ENCODE measurements around the gene GPC6.

The GPC6 gene

DNA sequence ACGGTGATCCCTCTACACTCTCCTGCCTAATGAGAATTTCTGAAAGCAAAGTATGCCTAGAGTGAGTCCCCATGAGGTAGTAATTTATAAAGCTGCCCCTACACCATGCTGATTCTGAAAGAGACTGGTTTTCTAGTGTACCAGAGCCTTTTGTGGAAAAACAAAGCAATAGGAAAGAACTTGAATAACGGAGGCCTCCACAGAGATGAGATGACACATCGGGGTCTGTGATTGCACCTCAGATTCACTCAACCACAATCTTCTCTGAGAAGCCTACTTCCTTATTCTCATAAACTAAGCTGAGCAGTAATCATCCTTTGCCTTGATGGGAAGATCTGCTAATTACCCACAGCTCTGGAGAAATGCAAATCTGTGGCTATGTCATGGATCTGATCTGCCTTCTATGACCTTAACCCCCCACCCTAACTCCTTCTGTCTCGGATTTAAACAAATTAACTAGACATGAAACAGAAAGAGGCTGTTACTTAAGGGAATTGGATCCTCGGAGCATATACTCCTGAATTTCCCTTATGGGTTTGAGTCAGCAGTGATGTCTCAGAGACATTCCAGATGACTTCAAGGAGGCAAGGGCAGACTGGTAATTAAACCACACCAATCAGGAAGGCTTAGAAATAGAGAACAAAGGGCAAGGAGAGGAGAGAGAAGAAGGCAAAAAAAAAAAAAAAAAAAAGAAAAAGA lies 1124.8 kb downstream of the GPC6 start:
- no peak for DNase-seq (ENCODE audit: low read depth)

DNA sequence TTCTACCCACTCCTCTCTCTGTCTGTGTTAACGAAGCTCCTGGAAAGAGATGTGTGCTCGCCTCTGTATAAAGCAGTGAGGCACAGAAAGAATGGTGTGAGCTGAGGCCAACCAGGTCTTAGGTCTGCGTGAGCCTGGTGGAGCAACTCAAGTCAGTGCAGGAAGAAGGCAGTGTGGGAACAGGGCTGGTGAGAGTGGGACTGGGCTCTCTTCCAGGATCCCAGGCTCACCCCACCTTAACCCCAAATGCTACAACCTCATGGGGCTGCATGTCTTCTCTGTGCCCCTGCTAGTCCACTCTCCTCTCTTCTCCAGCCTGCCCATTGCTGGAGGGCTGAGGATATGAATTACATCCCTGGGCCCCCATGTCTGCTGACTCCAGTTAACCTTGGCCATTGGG lies 1125.5 kb downstream of the GPC6 start:
- no peak for DNase-seq (ENCODE audit: low read depth)

DNA sequence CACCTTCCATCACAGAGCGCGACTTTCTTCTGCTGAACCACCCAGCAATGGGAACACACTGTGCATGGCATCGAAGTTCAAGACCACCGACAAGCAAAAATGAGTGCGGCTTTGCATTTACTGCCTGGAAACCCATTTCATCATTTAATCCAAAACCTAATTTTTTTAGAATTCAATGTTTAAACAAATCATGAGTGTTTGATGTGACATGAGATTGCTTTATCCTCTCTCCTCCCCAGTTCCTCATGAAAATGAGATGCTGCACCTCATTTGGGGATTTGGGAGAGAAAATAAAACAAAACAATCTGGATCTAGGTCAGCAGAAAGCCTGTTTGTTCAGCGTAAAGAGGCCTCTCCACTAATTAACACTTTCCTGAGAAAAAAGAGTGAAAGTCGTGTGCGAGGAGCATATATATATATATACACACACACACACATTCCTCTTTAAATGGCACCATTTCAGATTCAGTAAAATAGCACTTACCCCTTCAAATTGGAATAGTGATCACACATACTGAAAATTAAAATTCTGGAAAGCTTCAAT lies 1126.6 kb downstream of the GPC6 start:
- no peak for DNase-seq (ENCODE audit: low read depth)

DNA sequence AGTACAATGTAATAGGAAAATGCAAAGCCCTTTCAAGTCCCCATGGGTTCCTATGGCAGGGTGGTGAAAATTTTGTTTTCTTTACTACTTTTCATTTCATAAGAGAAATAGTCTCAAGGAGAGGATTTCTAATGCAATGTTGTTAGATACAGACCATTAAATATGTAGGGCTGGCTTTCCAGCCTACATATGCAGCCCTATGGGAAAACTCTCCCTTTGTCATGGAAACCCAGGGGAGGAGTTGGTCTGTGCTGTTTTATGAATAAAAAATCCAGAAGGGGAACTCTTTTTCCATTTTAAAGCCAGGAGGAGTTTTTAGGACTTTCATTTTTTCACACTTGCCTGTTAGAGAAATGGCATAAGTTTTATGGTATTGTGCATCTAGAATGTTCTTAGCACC lies 1133.3 kb downstream of the GPC6 start:
- no peak for DNase-seq (ENCODE audit: low read depth)

DNA sequence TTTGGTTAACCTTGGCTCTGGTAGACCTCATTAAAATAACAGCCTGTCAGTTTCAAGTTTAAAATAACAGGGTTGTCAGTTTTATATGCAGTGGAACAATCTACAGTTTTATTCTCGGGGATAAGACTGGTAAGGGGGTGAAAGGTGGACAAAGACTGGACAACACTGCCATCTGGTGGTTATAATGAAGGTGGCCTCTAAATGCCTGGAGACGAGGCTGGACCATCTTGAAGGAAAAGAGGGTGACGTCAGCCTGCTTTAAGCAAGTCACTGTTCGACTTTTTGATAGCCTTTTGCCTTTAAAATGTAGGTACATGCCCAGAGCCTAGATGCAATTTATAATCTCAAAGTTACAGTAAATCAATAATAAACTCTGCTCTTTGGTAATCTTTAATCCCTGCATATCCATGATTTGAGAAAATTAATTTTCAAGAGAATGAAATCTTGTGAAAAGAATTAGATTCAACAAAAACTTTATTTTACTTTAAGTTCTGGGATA lies 1135.9 kb downstream of the GPC6 start:
- DNase-seq (ENCODE audit: low read depth), result peak; percentile 35

DNA sequence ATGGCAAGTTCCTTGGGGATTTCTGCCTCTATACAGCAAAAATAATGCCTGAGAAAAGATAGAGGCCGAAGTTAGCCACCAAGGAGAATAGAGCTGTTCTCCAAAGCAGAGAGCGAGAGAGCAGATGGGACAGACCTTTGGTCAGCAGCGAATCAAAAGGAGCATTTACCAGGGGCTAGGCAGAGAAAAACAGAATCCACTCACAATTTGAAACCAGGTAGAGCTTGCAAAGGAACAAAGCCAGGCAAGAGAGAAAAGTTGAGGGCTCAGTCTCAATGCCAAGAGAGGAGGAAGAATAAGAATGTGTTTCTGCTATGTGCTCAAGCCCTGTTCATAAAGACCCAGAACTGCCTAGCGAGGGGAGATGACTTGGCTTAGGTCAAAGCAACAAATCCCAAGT lies 1140.1 kb downstream of the GPC6 start:
- DNase-seq (ENCODE audit: low read depth), result no peak

DNA sequence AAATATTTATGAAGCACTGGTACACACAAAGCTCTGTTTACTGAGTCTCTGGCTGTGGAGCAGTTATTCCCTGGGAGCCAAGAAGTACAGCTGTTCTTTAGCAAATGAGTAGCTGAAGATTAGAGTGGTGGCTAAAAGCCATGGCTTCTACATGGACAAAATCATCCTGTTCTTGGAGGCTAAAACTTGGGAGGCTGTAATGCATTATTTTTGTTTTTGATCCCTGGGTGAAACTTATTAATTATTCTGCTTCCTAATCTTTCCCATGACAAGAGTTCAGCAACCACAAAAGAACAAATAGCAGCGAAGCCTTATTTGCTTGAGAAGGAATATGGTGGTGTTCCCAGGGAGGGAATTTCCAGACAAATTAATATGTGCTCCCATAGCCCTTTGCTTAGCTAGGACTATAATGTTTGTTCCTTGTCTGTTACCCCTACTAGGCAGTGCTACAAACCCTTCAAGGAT lies 1143.4 kb downstream of the GPC6 start:
- DNase-seq (ENCODE audit: low read depth), result no peak

DNA sequence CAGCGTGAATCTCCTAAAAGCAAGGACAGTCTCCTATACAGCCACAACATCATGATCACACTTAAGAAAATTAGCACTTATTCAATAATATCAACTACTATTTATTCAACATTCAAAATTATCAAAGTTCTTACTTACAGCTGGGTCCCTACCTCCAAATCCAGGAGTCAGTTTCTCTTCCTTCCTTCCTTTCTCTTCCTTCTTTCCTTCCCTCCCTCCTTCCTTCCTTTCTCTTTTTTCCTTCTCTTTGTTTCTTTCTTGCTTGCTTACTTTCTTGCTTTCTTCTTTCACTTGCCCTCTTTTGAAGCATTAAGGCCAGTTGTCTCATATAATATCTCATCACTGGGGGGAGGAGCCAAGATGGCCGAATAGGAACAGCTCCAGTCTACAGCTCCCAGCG lies 1145.2 kb downstream of the GPC6 start:
- no peak for DNase-seq (ENCODE audit: low read depth)

DNA sequence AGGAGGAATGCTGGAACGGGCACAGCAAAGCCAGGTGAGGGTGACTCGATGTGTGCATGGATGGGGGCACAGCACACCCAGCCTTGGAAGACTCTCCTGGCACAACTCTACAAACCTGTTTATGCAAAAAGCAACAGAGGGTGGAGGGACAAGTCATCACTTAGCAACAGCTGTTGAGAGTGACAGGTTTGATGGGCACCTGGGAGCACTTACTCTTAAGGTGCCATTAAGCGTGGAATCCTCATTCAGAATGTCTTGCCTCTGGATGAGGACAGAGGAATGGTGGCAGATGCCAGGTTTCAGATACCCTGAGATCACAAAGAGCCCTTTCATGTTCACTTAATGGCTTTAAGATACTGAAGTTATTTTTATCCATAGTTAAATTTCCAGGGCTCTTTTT lies 1155.9 kb downstream of the GPC6 start:
- DNase-seq (ENCODE audit: low read depth), result no peak

DNA sequence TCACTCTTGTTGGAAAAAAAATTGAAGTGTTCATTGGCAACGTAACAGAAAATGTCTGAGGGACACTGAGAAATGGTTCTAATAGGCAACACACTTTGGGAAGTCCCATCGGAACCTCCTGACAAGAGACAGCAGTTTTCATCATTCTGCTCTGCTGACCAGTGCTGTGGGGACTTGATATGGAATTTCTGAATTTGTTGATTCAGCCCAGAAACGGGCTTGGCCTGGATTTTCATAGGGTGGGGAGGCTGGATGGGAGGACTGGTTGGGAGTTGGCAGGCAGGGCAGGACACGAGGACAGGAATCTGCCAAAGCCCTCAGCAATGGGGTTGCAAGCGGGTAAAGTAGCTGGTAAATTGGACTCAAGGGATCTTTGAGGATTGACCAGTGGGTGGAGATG lies 1156.4 kb downstream of the GPC6 start:
- no peak for DNase-seq (ENCODE audit: low read depth)

DNA sequence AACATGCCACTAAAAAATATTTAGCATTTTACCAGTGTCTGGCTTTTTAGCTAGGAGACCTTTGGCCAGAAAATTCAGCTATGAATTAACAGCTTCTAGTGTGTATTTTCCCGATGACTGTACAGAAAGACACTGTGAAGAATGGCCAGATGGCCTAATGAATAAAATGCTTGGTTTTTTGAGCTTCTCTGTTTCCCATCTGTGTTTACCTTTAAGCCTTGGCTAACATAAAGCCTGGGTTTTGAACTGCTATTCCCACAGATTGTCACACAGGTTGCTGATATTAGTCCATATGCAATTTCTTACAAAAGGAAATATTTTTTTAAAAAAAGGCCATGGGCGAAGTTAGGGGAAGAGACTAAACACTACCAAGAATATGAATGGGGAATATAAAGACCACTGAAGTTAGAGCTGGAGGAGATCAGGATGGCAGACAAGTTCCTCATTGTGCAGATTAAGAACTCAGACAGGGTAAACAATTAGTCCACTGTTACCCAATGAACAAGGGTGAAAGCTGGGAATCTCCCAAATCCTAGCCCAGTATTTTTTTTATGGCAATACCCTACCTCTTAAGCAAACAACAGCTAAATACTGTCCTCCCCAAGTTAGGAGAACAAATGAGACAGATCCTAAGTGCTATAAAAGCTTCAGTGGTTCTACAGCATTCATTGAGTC lies 1157.8 kb downstream of the GPC6 start:
- DNase-seq (ENCODE audit: low read depth), result no peak

DNA sequence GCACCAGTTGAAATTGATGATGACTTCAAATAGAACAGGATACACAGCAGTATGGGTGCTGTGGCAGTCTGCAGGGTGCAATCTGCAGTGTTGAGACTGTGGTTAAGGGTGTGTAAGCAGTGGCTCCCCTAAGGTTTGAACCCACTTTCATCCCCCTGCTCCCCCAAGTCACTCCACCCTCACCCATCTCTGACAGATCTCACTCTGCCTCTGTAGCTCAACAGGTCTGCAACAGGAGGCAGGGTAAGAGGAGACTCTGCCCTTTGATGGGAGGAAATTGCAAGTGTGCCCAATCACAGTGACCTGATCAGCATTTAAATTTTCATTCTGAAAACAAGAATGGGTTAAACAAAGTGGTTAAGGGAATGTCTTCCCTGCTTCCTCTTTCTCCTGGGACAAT lies 1160.4 kb downstream of the GPC6 start:
- DNase-seq (ENCODE audit: low read depth), result no peak

DNA sequence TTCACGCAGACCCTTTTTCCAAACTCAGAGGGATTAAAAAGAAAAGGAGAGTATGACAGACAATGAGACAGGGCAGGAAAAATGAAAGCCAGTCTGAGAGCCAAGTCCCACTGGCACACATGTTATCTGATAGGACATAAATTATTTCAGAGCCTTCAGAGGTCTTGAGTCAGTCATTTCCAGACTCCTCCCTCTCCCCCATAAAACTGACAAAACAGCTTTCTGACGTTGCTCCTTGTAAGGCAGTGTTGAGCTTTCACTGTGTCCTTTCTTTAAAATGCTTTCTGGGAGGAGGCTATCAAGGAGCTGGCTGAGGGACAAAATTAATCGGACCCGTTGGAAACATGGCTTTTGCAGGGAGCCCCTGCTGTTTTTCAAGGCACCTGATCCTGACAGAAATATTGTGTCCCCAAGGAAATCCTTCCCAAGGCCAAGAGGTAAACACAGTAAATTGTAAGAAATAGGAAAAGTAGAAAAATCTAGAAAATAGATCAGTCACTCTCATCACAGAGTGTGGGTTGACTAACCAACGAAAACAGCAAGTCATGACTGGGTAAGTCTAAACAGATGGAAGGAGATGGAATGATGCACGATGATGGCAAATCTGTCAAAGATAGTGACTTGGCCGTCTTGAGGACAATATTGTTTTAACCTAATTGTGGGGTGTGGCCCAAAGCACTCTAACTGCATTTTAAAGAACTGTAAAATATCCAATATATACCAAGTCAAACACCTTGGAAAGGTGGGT lies 1163.2 kb downstream of the GPC6 start:
- DNase-seq (ENCODE audit: low read depth), result no peak

DNA sequence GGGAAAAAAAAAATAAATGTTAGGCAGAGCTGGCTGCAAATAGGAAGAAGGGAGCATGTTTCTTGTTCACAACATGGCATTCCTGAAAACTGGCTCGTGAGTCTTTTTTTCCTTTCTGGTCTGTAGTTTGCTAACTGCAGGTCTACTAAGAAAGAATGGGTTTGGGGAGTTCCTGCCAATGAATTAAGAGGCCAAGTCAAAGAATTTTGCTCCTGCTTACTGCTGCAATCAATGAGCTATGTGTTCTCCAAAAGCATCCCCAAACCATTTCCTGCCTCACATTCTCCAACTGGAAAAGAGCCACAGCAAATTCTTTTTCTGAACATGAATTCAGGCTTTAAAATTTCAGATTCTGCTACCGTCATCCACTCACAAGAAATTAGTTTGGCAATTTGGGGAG lies 1164.3 kb downstream of the GPC6 start:
- DNase-seq (ENCODE audit: low read depth), result no peak

DNA sequence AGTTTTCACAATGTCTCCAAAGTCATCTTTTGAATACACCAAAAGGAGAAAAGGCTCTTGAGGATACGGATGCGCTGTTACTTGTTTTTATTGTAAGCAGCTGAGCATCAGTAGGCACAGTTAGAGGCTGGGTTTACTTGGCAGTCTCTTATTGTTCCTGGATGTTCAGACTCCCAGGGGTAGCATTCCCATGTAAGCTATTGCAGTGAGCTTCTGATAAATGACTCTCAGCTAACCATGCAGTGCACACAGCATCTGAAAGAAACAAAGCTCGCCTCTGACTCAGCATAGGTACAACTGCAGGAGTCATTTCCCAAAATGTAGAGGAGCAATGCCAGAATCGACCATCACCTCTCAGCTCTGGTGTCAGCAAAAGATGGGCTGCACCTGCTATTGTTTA lies 1168.1 kb downstream of the GPC6 start:
- DNase-seq (ENCODE audit: low read depth), result no peak

DNA sequence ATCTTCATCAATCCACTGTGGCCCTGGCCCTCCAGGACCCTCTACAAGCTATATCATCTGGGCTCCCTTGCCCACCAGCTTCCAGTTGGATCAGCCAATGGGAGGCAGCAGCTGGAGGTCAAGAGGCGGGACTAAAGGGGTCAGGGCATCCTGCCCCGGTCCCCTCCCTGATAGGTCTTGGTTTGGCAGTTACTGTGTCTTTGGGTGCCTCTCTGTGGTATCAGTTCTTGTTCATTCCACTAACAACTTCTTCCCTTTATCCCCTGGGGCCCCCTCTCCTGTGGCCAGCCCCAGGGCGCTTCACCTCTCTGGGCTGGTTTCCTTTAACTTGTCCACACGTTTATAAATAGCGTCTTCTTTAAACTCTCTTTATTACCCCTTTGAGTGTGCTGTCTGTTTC lies 1169.3 kb downstream of the GPC6 start:
- DNase-seq (ENCODE audit: low read depth), result no peak

DNA sequence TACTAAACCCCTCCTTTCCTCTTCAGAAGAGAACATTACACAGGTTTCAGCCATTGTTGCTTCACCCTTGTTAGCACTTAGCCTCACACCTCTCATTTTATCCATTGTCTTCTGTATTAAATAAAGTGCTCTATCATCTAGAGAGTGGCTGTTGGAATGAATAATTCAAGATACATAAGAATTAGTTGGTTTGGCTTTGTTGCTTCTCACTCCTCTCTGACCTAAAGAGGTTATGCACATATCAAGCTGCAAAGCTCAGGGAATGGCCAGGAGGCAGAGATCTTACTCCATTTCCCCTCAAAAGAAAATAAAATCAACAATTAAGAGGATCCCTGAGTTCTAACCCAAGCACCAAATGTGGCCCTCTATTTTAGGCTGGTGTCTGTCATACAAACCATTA lies 1173.2 kb downstream of the GPC6 start:
- no peak for DNase-seq (ENCODE audit: low read depth)

DNA sequence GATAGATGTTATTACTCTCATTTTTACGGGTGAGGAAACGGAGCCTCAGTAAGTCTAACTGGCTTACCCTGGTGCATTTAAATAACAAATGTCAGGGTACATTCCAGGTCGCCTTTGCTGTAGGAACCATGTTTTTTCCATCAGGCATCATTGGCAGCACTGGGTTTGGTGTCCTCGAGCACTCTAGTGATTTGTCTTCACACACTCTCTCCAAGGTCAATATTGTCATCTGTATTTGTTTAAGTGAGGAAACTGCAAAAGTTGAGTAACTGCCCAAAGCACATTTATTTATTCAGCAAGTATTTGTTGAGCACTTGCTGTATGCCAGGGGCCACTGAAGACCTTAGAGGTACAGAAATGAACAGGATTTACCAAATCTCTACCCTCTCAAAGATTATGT lies 1174.3 kb downstream of the GPC6 start:
- no peak for DNase-seq (ENCODE audit: low read depth)

DNA sequence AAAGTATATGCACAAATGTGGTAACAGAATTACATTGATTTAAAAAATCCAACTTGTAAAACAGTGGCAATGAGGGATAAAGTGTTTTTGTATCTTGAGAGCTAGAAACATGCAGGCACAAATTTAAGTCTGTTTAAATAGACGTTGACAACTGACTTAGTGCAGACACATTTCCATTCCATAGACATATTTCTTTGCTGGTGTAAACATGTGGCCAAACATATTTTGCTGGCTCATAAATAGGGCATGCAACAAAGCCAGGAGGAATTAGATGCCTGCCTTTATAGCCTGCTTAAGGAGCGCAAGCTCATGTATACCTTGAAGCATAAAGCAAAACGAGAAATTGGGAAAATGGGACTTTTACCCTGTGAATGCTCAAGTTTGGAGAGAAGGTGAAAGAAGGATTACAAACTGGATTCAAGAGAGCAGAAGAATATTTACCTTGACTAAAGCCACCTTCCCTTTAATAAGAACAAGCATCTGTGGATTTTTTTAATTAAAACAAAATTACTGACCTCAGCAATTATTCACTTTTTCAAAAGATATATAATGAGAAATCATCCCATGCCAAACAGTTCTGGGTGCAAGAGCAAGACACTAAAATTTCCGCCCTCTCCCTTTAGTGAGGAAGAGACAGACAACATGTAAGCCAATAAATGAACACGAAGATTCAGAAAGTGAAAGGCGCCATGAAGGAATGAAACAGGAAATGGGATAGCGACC lies 1181.9 kb downstream of the GPC6 start:
- no peak for DNase-seq (ENCODE audit: low read depth)

DNA sequence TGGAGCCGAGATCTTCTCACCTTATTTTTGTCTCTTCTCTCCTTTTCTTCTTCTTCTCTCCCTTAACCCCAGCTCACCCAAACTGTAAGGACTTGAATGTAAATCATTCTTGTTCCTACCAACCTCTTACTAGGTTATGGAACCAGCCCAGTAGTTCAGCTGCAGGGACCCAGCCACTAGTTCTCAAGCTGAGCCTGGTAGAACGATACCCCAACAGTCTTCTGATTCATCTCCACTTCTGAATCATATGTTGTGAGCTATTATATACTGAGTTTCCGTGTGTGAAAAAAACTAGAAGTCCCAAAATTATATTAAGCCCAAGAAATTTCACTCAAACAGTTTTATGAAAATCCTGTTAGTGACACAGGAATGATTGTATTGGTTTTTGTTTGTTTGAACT lies 1185.1 kb downstream of the GPC6 start:
- DNase-seq (ENCODE audit: low read depth), result no peak

DNA sequence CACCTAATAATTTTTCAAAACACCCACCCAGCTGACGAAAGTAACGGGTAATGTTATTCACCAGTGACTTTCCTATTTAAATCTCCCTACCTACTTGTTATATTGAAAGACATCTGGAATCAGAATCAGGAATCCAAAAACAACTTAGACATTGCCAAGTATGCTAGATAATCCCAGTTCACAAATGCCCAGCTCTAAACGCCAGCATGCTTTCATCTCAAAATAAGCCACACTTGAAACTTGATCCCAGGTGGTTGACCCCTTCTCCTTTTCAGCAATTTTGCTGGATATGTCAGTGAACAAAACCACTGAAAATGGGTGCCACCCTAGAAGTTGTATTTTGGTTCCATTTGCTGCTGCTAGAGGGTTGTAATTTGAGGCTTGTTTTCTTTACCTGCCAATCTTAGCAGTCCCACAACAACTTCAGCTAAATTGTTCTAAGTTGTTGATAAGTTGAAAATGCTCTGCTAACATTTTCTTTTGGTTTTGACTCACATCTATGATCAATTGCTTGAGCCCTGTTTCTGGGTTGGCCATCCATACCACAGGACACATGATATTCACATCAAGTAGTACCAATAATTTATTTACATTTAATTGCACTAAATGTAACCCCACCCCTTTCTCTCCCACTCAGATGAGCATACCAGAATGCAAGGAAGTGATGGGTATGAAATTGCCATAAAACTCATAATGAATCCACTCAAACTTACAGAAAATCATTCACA lies 1186.4 kb downstream of the GPC6 start:
- DNase-seq (ENCODE audit: low read depth), result no peak

DNA sequence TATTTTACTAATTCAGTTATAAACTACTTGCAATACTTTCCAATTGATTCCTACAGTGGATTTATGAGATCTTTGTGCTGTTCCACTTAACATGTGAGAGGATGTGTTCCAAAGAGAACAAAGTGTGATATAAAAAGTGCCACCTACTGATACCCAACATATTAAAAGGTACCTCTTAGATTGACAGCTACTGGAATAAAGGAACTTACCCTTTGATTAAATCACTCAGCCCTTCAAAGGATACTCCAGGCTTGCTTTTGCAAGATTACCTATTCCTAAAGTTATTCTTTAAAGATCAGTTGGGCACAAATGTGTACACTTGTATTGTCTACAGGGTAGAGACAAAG lies 1187.0 kb downstream of the GPC6 start:
- DNase-seq (ENCODE audit: low read depth), result no peak

All from stimulated activated CD8-positive, alpha-beta memory T cell treated with anti-CD3 and anti-CD28 coated beads, Interleukin-12 subunit alpha, Interleukin-12 subunit beta, amount 100 ng/mL, for 1 hour (primary cell).